GM15510 (cell line): ENCODE data around the gene TMPRSS9.

ENCODE experiments used
- POLR2A ChIP-seq: IDR thresholded peaks from 3 replicates; pipeline ENCODE4 v1.6.1; 2011; ENCODE audit warnings: borderline replicate concordance; ENCODE audit not compliant: insufficient read length; ENCODE audit errors: extremely low read depth

Gene TMPRSS9

DNA sequence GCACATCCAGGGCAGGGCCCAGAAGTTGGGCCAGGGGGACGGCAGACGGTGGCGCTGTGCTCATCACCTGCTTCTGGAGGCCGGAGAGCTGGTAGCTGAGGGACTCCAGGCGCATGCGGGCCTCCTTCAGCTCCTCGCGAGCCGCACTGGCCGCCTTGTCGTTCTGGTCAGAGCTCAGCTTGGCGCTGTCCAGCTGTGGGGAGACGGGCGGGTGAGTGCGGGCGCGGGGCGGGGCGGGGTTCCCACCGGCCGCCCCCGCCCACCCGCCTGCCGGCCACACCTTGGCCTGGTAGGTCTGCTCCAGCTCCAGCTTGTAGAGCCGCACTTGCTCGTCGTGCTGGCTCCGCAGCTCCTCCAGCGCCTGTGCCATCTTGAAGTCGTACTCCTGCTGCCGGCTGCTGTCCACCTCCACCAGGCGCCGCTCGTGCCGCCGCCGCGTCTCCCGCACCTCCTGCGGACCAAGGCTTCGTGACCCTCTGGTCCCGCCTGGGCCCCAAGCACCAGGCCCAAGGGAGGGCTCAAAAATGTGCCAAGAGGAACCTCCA, 74.7 kb downstream of the TMPRSS9 start:
- TF ChIP-seq POLR2A: no peak

DNA sequence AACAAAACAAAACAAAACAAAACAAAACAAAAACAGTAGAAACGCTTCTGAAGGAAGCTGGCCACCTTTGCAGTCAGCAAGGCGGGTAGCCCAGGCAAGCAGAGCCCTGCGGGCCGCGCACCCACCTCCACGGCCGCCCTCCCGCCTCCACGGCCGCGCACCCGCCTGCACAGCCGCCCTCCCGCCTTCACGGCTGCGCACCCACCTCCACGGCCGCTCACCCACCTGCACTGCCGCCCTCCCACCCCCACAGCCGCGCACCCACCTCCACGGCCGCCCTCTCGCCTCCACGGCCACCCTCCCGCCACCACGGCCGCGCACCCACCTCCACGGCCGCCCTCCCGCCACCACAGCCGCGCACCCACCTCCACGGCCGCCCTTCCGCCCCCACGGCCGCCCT, 76.3 kb downstream of the TMPRSS9 start:
- no peak for TF ChIP-seq POLR2A

DNA sequence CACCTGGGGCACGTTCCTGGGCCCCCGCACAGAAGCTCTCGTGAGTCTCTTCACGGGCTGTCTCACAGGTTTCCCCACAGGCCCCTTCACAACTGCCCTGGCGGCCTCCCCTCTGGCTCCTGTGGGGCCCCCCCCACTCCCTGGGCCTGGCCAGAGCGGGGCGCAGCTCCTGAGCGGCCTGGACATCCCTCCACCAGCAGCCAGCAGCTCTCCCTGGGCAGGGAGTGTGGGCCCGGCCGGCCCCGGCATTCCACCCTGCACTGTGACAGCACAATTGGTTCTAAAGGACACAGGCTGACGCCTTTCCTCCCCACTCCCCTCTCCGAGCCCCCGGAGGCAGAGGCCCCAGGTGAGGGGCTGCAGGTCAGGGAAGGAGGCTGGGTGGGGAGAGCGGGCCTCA, 76.9 kb downstream of the TMPRSS9 start:
- no peak for TF ChIP-seq POLR2A

DNA sequence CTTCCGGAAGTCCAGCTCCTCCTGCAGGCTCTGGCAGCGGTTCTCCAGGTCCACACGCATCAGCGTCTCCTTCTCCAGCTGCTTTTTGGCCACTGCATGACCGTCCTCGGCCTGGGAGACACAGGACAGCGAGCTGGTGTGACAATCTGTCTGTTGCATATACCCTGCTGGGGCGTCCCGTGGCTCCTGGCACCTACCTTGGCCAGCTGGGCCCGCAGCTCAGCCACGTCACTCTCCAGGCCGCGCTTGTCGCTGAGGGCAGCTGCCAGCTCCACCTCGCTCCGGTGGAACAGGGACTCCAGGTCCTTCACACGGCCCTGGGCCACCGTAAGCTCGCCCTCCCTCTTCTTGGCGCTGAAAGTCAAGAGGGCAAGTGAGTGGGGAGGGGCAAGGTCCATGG, 78.1 kb downstream of the TMPRSS9 start:
- no peak for TF ChIP-seq POLR2A

DNA sequence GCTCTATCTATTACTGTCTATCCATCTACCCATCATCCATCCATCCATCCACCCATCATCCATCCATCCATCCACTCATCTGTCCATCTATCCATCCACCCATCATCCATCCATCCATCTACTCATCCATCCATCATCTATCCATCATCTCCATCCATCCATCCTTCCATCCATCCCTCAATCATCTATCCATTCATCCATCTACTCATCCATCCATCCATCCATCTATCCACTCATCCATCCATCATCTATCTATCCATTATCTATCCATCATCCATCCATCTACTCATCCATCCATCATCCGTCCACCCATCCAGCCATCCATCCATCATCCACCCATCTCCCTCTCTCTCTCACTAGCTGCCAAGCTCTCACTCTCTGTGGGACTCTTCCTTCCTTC, 80.5 kb downstream of the TMPRSS9 start:
- TF ChIP-seq POLR2A: no peak

DNA sequence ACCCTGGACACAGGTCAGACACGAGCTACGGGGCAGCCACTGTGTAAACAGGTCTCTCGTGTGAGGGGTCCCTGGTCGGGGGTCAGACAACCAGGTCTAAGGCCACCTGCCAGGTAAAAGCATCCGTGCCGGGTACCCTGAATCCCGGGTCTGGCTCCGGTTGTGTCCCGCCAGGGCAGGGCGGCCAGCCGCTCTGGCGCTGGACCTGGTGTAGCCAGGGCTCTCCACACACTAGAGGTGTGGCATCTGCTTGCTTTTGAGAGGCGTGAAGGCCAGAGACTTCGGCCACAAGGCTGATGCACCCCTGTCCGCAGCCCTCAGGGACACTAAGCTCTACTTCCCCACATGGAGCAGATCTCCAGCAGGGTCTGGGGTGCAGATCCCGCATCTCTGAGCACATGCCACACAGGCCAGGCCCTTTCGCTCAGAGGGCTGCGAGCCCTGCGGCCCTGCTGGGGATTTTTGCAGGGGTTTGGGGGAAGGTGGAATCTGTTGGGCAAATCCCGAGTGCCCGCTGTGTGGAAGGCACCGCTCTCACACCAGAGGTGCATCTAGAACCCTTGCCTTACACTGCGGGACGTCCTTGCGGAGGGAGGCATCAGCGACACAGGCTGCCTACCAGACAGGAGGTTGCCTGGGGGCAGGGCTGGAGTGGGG, 81.2 kb downstream of the TMPRSS9 start:
- no peak for TF ChIP-seq POLR2A

DNA sequence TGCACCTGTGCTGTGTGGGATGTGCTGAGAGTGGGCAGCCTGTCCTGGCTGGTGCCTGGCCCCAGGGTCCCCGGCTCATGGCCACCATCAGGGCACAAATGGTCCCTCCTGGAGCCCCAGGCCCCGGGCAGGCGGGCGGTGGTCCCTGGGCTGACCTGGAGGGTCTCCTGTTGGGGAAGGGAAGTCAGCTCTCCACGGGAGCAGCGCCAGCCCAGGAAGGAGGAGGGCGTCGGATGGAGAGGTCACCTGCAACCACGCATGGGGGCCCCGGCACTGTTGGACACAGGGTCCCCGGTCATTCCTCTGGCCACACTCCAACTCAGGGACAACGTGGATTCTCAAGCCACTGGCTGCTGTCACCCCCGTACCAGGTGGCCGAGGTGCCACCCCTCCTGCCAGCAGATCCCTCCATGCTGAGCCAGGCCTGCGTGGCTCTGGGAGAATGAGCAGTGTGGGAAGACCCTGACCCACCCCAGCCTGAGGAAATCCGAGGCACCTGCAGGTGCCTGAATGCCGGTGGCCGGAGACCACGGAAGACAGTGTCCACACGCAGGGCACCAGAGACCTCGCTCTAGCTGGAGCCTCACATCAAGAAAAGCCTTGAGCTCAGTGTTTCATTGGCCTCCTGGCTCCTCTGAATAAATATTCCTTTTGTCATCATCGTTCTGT, 83.2 kb downstream of the TMPRSS9 start:
- TF ChIP-seq POLR2A: no peak

DNA sequence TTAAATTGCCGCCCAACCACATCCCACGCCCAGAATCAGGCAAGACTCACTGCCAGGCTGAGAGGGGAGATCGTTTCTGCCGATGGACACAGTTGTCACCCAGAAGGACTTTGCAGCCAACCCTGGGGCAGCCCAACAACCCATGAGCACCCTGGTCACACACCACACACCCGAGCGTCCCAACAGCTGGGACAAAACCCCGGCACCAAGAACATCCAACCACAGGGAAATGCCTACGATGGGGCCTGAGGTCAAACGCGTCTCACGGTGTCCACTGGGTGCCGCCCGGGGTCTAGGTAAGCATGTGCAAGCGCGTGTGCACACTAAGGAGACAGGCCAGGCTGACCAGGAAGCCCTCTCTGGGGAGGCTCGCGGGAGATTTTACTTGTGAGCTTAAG, 83.7 kb downstream of the TMPRSS9 start:
- TF ChIP-seq POLR2A: no peak

DNA sequence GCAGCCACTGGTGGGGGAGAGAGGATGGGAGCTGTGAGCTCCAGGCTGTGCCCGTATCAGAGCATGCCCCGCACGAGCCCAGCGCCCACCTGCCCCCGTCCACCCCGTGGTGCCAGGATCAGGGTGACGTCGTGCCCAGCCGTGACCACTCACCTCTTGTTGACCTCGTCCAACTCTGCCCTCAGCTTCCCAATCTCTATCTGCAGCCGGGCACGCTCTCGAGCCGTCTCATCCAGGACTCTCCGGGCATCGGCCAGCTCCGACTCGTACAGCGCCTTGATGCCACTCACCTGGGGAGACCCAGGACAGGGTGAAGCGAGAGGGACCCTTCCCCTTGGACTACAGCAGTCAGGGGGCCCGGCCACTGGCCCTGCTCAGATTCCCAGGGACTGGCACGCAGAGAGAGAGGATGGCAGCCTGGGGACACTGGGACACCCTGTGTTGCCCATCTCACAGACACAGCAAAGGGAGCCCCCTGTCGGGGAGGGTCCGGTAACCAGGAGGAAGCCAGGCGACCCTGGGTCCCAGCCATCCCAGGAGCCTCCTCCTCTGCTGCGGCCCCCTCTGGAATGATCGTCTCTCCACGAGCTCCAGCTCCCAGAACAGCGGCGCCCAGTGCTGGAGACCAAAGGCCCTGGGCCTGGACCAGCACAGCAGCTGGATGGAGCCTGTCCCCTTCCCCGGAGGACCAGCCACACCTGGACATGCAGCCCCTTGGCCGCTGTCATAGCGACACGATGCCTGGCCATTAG, 84.4 kb downstream of the TMPRSS9 start:
- TF ChIP-seq POLR2A: no peak

DNA sequence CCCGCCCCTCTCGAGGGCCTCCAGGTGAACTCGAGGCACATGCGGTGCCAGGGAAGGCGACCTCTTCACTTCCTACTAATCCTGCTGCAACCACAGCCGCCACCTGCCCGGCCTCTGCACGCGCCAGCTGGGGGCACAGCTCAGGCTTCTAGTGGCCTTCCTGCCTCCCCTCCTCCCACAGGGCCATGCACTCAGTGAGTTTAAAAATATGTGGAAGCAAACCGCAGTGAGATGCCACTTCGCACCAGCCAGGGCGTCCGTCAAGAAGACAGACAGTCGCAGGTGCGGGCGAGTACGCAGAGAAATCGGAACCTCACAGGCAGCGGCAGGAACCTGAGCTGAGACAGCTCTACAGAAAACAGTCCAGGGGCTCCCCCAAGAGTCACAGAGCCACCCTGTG, 86.3 kb downstream of the TMPRSS9 start:
- no peak for TF ChIP-seq POLR2A

DNA sequence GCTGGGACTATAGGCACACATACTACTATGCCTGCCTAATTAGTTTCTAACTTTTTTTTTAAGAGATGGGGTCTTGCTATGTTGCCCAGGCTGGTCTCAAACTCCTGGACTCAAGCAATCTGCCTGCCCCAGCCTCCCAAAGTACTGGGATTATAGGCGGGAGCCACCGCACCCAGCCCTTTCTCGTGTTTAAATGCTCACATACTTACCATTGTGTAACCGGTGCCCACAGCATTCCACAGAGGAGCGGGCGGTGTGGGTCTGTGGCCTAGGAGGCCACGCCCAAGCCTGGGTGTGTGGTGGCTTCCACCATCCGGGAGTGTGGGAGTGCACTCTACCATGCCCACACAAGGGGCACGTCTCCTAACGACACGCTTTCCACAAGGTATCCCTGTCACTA, 89.0 kb downstream of the TMPRSS9 start:
- no peak for TF ChIP-seq POLR2A

DNA sequence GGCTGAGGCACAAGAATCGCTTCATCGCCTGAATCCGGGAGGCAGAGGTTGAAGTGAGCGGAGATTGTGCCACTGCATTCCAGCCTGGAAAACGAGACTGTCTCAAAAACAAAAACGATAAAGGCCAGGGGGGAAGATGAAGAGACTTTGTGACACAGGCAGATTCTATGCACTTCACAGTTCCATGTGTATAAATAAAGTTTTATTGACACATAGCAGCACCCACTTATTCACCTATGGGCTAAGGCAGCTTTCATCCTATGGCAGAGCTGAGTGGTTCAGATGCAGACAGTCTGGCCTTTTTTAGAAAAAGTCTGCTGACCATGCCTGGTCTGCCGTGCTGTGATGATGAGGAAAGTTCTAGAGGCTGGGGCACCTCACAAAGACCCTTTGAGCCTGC, 91.1 kb downstream of the TMPRSS9 start:
- no peak for TF ChIP-seq POLR2A

DNA sequence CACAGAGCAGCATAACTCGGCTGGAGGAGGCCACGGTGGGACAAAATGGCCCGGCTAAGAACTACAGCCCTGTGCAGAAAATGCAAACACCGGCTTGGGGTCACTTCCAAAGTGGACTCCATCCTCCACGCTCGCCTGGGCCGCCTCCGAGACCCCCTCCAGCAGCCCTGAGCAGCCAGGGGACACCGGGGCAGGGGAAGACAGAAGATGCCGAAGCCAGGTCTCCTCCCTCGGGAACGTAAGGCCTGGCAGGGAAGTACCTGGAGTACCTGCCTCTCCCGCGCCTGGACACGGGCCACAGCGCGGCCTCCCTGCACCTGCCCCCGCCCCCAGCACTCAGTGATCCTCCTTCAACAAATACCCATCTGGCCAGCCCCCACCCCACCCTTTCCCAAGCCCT, 91.7 kb downstream of the TMPRSS9 start:
- no peak for TF ChIP-seq POLR2A

DNA sequence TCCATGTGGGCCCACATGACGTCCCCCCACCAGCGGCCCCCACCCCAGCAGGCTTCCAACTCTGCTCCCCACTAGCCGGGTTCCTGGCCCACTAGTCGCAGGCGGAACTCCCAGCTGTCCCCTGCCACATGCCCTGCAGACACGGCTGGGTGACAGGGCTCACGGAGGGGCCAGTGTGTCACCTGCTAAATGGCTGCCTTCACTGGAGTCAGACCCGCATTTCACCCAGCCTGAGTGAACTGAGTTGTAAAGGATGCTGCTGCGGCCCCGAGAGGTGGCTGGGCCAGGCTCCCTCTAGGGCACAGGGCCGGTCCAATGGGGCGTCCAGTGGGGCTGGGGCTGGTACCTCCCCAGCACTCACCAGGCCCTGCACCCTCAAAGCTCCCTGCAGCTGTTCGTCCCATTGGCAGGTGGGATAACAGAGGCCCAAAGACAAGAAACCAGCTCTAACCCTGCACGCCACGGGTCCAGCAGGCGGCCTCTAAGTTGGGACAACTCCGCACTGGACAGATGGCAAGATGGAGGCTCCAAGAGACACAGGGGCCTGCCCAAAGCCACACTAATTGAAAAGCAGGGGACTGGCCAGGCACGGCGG, 93.5 kb downstream of the TMPRSS9 start:
- no peak for TF ChIP-seq POLR2A
